ENCODE data around the gene PRKN. TPM values are rescaled to one million over a fixed set of nuclear protein-coding genes. Genes with fewer than 3 reads are reported as not detected.

PRKN gene
- total RNA-seq, 1 experiment from 2014 or later = 1.2 TPM

- Histone ChIP-seq H3K9me3 (ENCODE audit: low read depth, low read length, poor library complexity, severe bottlenecking) (peaks cover 5% of the 10 kb centered on the region), H3K27ac (ENCODE audit: low read depth, low read length, poor library complexity, severe bottlenecking) (no peak overlapping the region), H3K36me3 (ENCODE audit: insufficient read depth, low read length, poor library complexity, severe bottlenecking) (no peaks in the 10 kb centered on the region), H3K4me1 (ENCODE audit: insufficient read depth, low read length, poor library complexity, severe bottlenecking) (no peaks in the 10 kb centered on the region), H3K27me3 (replicated peaks; ENCODE audit: insufficient read depth, low read depth, low read length, poor library complexity) (no peaks in the 10 kb centered on the region), H3K4me3 (ENCODE audit: low read depth, low read length, poor library complexity, severe bottlenecking) (no peak overlapping the region)
- intact Hi-C loops (cut with micrococcal nuclease; ENCODE audit: unreplicated experiment) = no loop called here
- ChIA-PET POLR2A (ENCODE audit: low non-redundant PET) (no interaction called here), CTCF (no interaction called here)
- no peak for TF ChIP-seq CTCF (conservative IDR thresholded peaks at IDR 0.05; ENCODE audit: low read depth, low read length)
- TF ChIP-seq EZH2 (IDR thresholded peaks at IDR 0.05; ENCODE audit: borderline replicate concordance, low read depth, low read length, poor library complexity, severe bottlenecking) = no peak
- BruUV-seq (replicated peaks) = no TSS peak
- DNase-seq (ENCODE audit: low spot score) = no peak
These were observed 242.1 kb downstream of the PRKN start for GRCh38 chr6:162485464-162485863.

GRCh38 chr6:162481938-162482337 lies 245.6 kb downstream of the PRKN start:
- no peak for TF ChIP-seq EZH2 (IDR thresholded peaks at IDR 0.05; ENCODE audit: borderline replicate concordance, low read depth, low read length, poor library complexity, severe bottlenecking)
- TF ChIP-seq CTCF (conservative IDR thresholded peaks at IDR 0.05; ENCODE audit: low read depth, low read length) = no peak
- ChIA-PET CTCF (no interaction called here), POLR2A (ENCODE audit: low non-redundant PET) (no interaction called here)
- Histone ChIP-seq H3K4me3 (ENCODE audit: low read depth, low read length, poor library complexity, severe bottlenecking) (no peak overlapping the region), H3K27me3 (replicated peaks; ENCODE audit: insufficient read depth, low read depth, low read length, poor library complexity) (no peaks in the 10 kb centered on the region), H3K27ac (ENCODE audit: low read depth, low read length, poor library complexity, severe bottlenecking) (no peak overlapping the region), H3K4me1 (ENCODE audit: insufficient read depth, low read length, poor library complexity, severe bottlenecking) (no peaks in the 10 kb centered on the region), H3K36me3 (ENCODE audit: insufficient read depth, low read length, poor library complexity, severe bottlenecking) (no peaks in the 10 kb centered on the region), H3K9me3 (ENCODE audit: low read depth, low read length, poor library complexity, severe bottlenecking) (no peaks in the 10 kb centered on the region)
- intact Hi-C loops (cut with micrococcal nuclease; ENCODE audit: unreplicated experiment) = no loop called here
- no TSS peak for BruUV-seq (replicated peaks)
- DNase-seq (ENCODE audit: low spot score) = no peak

GRCh38 chr6:162481320-162481719 lies 246.2 kb downstream of the PRKN start:
- intact Hi-C loops (cut with micrococcal nuclease; ENCODE audit: unreplicated experiment) = no loop called here
- ChIA-PET CTCF (no interaction called here), POLR2A (ENCODE audit: low non-redundant PET) (no interaction called here)
- H3K4me1 ChIP-seq (ENCODE audit: insufficient read depth, low read length, poor library complexity, severe bottlenecking) = no peaks in the 10 kb centered on the region
- TF ChIP-seq EZH2 (IDR thresholded peaks at IDR 0.05; ENCODE audit: borderline replicate concordance, low read depth, low read length, poor library complexity, severe bottlenecking) = no peak
- TF ChIP-seq CTCF (conservative IDR thresholded peaks at IDR 0.05; ENCODE audit: low read depth, low read length) = no peak
- no peak overlapping the region for H3K4me3 ChIP-seq (ENCODE audit: low read depth, low read length, poor library complexity, severe bottlenecking)
- H3K27me3 ChIP-seq (replicated peaks; ENCODE audit: insufficient read depth, low read depth, low read length, poor library complexity) = no peaks in the 10 kb centered on the region
- H3K36me3 ChIP-seq (ENCODE audit: insufficient read depth, low read length, poor library complexity, severe bottlenecking) = no peaks in the 10 kb centered on the region
- no peak overlapping the region for H3K27ac ChIP-seq (ENCODE audit: low read depth, low read length, poor library complexity, severe bottlenecking)
- DNase-seq (ENCODE audit: low spot score) = no peak
- no peaks in the 10 kb centered on the region for H3K9me3 ChIP-seq (ENCODE audit: low read depth, low read length, poor library complexity, severe bottlenecking)
- no TSS peak for BruUV-seq (replicated peaks)

Data from A673 (cell line).